SK-N-SH treated with all-trans-retinoic acid at 6 μM for 48 hours (cell line): ENCODE data around the gene LIMCH1.

Experiments used
- BACH2 ChIP-seq: fragments of 250-450 bp; sonication (Bioruptor Pico); IDR thresholded peaks from 2 replicates; pipeline ENCODE4 v1.9.0; 2021; ENCODE audit warnings: mild to moderate bottlenecking, borderline replicate concordance
- TCF4 ChIP-seq: fragments of 250-450 bp; sonication (Bioruptor Pico); IDR thresholded peaks from 2 replicates; pipeline ENCODE4 v1.8.0; 2021; ENCODE audit warnings: mild to moderate bottlenecking, moderate library complexity, borderline replicate concordance
- ZC3H10 ChIP-seq: fragments of 250-450 bp; sonication (Bioruptor Pico); IDR thresholded peaks from 2 replicates; pipeline ENCODE4 v1.5.1; 2021; ENCODE audit warnings: mild to moderate bottlenecking, moderate library complexity
- ZNF565 ChIP-seq: fragments of 450-650 bp; formaldehyde crosslinking; conservative IDR thresholded peaks from 2 replicates; pipeline ENCODE4 v1.5.0; 2020; ENCODE audit warnings: low read depth, mild to moderate bottlenecking, moderate library complexity
- TF ChIP-seq, protein P1 (sequence below): fragments of 250-450 bp; sonication (Bioruptor Pico); IDR thresholded peaks from 2 replicates; pipeline ENCODE4 v1.5.1; 2021; ENCODE audit warnings: mild to moderate bottlenecking, moderate library complexity

DNA sequence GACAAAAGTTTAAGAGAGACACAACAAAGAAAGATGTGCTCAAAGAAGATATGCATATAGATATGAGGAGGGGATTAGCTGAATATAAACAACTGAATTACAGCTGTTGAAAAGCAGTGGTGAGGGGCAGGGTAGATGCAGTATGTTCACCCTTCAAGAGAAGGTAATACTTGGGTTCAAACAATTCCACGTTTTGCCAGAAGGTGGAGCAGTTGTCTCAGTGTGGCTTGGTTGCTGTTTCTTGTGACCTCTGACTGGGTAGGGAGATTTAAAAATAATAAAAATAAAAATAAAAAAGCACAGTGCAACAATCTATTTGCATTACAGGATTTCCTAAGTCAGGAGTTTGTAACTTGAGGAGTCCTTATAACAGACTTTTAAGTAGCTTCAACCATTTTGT is 187.3 kb downstream of the LIMCH1 start:
- TF ChIP-seq, protein P1, sequence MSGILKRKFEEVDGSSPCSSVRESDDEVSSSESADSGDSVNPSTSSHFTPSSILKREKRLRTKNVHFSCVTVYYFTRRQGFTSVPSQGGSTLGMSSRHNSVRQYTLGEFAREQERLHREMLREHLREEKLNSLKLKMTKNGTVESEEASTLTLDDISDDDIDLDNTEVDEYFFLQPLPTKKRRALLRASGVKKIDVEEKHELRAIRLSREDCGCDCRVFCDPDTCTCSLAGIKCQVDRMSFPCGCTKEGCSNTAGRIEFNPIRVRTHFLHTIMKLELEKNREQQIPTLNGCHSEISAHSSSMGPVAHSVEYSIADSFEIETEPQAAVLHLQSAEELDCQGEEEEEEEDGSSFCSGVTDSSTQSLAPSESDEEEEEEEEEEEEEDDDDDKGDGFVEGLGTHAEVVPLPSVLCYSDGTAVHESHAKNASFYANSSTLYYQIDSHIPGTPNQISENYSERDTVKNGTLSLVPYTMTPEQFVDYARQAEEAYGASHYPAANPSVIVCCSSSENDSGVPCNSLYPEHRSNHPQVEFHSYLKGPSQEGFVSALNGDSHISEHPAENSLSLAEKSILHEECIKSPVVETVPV (CRISPR knock-in tag) = no peak
- TF ChIP-seq BACH2 (CRISPR knock-in tag) (no peak), ZC3H10 (CRISPR knock-in tag) (no peak), ZNF565 (no peak), TCF4 (no peak)
